Psoas muscle (tissue), 8 donors: ENCODE data around the gene PIAS3. TPM values are rescaled to one million over a fixed set of nuclear protein-coding genes. Genes with fewer than 3 reads are reported as not detected.

ENCODE experiments used
- ATAC-seq, 4 donors: fragments of 200-7000 bp; cut with Tn5 transposase; one replicate each; pipeline ENCODE4 v1.9.1; 2020; ENCODE audit warnings: moderate library complexity in 3 of 4, mild to moderate bottlenecking in 2 of 4
- DNase-seq, 2 donors: peaks; one replicate each; pipeline ENCODE4 v3.0.0-alpha.2; 2020
- H3K27ac ChIP-seq: fragments of 200-600 bp; one replicate; pipeline ENCODE4 v1.8.0; 2022
- H3K27me3 ChIP-seq, 3 donors: fragments of 200-600 bp in 1 of 3; one replicate each; pipeline versions ENCODE4 v1.6.1 to v1.8.0; 2013 to 2022; ENCODE audit warnings: low read length in 2 of 3, mild to moderate bottlenecking in 2 of 3, moderate library complexity in 1 of 3; ENCODE audit not compliant: insufficient read depth in 3 of 3
- H3K36me3 ChIP-seq, 2 donors: fragments of 200-600 bp in 1 of 2; one replicate each; pipeline versions ENCODE4 v1.6.1 to v1.8.0; 2013 to 2022; ENCODE audit warnings: low read depth in 1 of 2, mild to moderate bottlenecking in 1 of 2, moderate library complexity in 1 of 2; ENCODE audit not compliant: insufficient read depth in 1 of 2
- H3K4me1 ChIP-seq: fragments of 200-600 bp; one replicate; pipeline ENCODE4 v1.8.0; 2022
- H3K4me3 ChIP-seq: fragments of 200-600 bp; one replicate; pipeline ENCODE4 v1.8.0; 2022; ENCODE audit warnings: mild to moderate bottlenecking
- H3K9me3 ChIP-seq: fragments of 200-600 bp; one replicate; pipeline ENCODE4 v1.8.0; 2022
- WGBS, 3 donors: extraction: QIAGEN DNeasy Blood & Tissue Kit; methylation state at CpG; one replicate each; pipeline versions ENCODE4 v1.1.6 to v1.1.7; 2013; 5-methylcytosine and 5-hydroxymethylcytosine counted together
- intact Hi-C, 2 donors: fragments of 100-400 bp; cut with DNase I; formaldehyde crosslinking; loops; one replicate each; pipeline versions ENCODE4 v1.11.0 to v1.14.2; 2022
- polyA plus RNA-seq, 3 donors: library from polyadenylated mRNA; stranded (reverse); fragments of 200-250 nt; gene quantifications; one replicate each; pipeline ENCODE4 v1.2.3, GENCODE V29; 2013
- total RNA-seq, 4 donors: library from RNA; stranded (reverse); fragmentation: NEBNext Ultra II Directional in 2 of 4; extraction: Animal tissue kit (Norgen Biotek cat#: 25700) in 2 of 4; gene quantifications; one replicate each; pipeline versions ENCODE4 v1.2.1 to v1.2.4, GENCODE V29; 2021 to 2023
- TF ChIP-seq, protein P1 (sequence below): fragments of 200-600 bp; IDR thresholded peaks from one replicate; pipeline ENCODE4 v1.8.0; 2022; ENCODE audit warnings: antibody characterized with exemption
- donor health status: healthy with polysubstance abuse.
- donor health status: DM: no; HTN: no; CAD: no; lungs with moderate emphysema.
- donor health status: Bipolar disorder and iron deficiency.
- donor health status: healthy.
- donor health status: DM: yes; HTN: yes; CAD: no.
- donor health status: DM: no; HTN: no; CAD: no.
- donor health status: DM: no; HTN: no; CAD: no.
- donor health status: DM: yes; HTN: yes; CAD: no.

Gene PIAS3
- total and polyA plus RNA-seq, 7 donors, result 9.7 to 26.2 (median 16.8) TPM

DNA sequence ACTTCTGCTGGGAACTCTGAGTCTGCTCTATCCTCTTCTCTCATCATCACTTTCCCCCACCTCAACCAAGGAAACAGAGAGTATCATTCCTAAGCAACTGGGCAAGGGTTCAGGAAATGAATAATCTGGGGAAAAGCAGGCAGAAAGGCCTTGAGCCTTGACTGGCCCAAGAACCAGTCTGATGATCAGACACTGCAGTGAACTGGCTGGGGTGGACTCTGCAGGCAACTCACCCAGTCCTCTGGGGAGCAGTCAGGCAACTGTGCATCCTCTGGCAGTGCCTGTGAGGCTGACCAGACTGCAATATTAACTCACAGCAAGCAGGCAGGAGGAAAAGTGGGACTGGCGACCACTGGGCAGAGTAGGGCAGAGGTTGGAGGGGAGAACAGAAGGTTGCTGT is 25.8 kb upstream of the PIAS3 start:
- Histone ChIP-seq H3K27me3 (no peaks in the 10 kb centered on the region), H3K27ac (no peak overlapping the region), H3K4me1 (peaks cover 6% of the 10 kb centered on the region), H3K36me3 (no peaks in the 10 kb centered on the region), H3K4me3 (no peak overlapping the region), H3K9me3 (no peaks in the 10 kb centered on the region)
- WGBS, 3 donors, result 90 to 98% (median 91%) methylated on average over 1 of the region's 1 CpG
- TF ChIP-seq, protein P1, sequence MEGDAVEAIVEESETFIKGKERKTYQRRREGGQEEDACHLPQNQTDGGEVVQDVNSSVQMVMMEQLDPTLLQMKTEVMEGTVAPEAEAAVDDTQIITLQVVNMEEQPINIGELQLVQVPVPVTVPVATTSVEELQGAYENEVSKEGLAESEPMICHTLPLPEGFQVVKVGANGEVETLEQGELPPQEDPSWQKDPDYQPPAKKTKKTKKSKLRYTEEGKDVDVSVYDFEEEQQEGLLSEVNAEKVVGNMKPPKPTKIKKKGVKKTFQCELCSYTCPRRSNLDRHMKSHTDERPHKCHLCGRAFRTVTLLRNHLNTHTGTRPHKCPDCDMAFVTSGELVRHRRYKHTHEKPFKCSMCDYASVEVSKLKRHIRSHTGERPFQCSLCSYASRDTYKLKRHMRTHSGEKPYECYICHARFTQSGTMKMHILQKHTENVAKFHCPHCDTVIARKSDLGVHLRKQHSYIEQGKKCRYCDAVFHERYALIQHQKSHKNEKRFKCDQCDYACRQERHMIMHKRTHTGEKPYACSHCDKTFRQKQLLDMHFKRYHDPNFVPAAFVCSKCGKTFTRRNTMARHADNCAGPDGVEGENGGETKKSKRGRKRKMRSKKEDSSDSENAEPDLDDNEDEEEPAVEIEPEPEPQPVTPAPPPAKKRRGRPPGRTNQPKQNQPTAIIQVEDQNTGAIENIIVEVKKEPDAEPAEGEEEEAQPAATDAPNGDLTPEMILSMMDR, result no peak
- no peak for DNase-seq
- intact Hi-C loops, result loop anchor here in 1 of 2 donors (5.0 kb wide), 1 partner anchor 83 kb away; no protein-coding TSS in a partner anchor
- no peak for ATAC-seq

DNA sequence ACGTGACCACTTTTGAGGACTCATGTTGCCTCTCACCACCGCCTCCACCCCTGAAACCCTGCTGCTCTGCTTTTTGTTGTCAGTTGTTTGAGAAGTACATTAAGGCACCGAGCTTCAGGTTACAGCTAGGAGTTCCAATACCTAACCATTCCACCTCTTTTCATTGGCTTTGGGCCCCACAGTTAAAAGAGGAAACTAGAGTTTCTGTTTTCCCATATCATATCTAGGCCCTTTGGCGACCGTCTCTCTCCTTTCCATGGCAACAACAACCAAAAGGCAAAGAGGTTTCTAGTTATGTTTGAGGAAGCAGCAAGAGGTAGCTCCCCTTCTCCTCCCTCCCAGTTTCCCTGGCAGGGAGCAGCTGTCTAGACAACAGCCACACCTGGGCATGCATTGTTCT is 20.9 kb upstream of the PIAS3 start:
- H3K9me3 ChIP-seq, result no peaks in the 10 kb centered on the region
- intact Hi-C loops, result no loop called here
- H3K27ac ChIP-seq, result no peak overlapping the region
- no peaks in the 10 kb centered on the region for H3K27me3 ChIP-seq
- WGBS, 3 donors, result 61 to 67% (median 66%) methylated on average over 5 of the region's 5 CpGs
- TF ChIP-seq, protein P1, result no peak
- DNase-seq, result no peak
- no peaks in the 10 kb centered on the region for H3K4me1 ChIP-seq
- ATAC-seq, result no peak
- no peaks in the 10 kb centered on the region for H3K36me3 ChIP-seq
- no peak overlapping the region for H3K4me3 ChIP-seq

DNA sequence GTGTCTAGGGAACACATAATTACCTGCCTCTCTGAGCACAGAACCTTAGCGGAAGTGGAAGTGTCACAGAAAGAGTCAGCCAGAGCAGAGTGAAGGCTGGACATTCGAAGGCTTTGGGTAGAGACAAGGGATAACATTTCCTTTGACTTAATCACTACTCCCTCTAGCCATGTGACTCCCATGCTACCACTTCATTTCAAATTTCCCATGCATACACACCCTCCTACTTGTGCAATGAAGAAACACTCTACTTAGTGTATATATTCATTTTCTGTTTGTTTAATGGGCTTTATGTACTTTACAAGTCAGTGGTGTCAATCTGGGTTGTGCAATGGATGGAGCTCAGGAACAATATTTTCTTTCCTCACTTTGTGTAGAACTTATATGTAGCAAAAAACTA is 19.8 kb upstream of the PIAS3 start:
- Histone ChIP-seq H3K27me3 (no peaks in the 10 kb centered on the region), H3K4me3 (no peak overlapping the region), H3K36me3 (no peaks in the 10 kb centered on the region), H3K9me3 (no peaks in the 10 kb centered on the region), H3K27ac (no peak overlapping the region), H3K4me1 (no peaks in the 10 kb centered on the region)
- TF ChIP-seq, protein P1, result no peak
- intact Hi-C loops, result no loop called here
- ATAC-seq (no peak), DNase-seq (no peak)
- 73 to 85% (median 76%) methylated on average over 2 of the region's 2 CpGs for WGBS, 3 donors

DNA sequence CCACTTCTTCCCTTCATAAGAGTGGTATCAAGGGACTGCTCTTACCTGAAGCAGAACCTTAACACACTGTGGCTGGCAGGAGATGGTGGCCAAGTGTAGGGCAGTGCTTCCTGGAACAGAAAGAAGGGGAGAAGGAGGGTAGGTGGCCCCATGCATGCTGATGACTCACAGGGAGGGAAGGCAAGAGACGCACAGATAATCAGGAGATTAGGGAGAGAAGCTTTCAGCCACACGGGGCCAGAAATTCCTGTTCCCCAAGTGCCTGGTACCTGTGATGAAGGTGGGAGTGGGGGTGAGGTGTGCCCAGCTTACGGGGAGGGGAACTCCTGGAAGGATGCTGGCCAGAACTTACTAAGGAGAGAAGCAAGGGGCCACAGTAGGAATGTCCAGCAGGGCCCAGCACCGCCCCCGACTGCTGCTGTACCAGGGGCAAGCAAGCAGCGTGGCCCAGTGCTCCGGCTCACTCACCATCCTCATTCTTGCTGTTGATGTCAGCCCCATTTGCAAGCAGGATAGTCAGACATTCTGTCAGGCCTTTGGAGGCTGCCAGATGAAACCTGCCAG is 19.1 kb upstream of the PIAS3 start:
- H3K36me3 ChIP-seq, result no peaks in the 10 kb centered on the region
- DNase-seq (no peak), ATAC-seq (no peak)
- WGBS, 3 donors, result 88 to 92% (median 89%) methylated on average over 7 of the region's 7 CpGs
- peaks cover under 1% of the 10 kb centered on the region for H3K4me1 ChIP-seq
- no peaks in the 10 kb centered on the region for H3K9me3 ChIP-seq
- H3K27ac ChIP-seq, result no peak overlapping the region
- TF ChIP-seq, protein P1, result no peak
- no peak overlapping the region for H3K4me3 ChIP-seq
- intact Hi-C loops, result no loop called here
- no peaks in the 10 kb centered on the region for H3K27me3 ChIP-seq

DNA sequence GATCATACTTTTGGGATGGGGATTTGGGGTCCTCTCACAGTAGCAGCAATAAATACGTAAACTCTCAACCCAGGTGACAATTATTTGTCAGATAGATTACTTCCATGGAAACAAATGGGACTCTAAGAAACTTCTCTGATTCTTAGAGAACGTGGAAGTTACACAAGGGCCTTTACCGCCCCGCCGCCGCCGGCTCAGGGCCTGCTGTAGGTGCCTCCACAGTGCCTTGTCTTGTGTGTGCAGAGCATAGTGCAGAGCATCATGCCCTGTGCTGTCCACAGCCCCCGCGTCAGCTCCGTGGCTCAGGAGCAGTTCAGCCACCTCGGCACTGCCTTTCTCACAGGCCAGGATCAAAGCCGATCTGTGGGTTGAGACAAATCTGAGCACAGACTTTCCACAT is 15.8 kb upstream of the PIAS3 start:
- Histone ChIP-seq H3K27me3 (no peaks in the 10 kb centered on the region), H3K36me3 (no peaks in the 10 kb centered on the region), H3K4me1 (peaks cover 23% of the 10 kb centered on the region), H3K4me3 (no peak overlapping the region), H3K27ac (no peak overlapping the region), H3K9me3 (no peaks in the 10 kb centered on the region)
- WGBS, 3 donors, result 95 to 98% (median 97%) methylated on average over 12 of the region's 12 CpGs
- intact Hi-C loops, result no loop called here
- TF ChIP-seq, protein P1, result no peak
- DNase-seq (no peak), ATAC-seq (no peak)
